OCI-LY3 (cell line): Measurements from ENCODE around the gene MMADHC.

Source experiments
- EZH2phosphoT487 ChIP-seq: fragments of 200-600 bp; shearing (Covaris generic); IDR thresholded peaks from 2 replicates; pipeline ENCODE4 v1.6.1; 2018; ENCODE audit warnings: antibody characterized with exemption, mixed run types, low read depth
- TF ChIP-seq, protein P1 (sequence below): fragments of 200-600, 300-600 bp; sonication (generic); IDR thresholded peaks from 2 replicates; pipeline ENCODE4 v1.5.1; 2014; ENCODE audit warnings: antibody characterized with exemption, low read length, low read depth

DNA sequence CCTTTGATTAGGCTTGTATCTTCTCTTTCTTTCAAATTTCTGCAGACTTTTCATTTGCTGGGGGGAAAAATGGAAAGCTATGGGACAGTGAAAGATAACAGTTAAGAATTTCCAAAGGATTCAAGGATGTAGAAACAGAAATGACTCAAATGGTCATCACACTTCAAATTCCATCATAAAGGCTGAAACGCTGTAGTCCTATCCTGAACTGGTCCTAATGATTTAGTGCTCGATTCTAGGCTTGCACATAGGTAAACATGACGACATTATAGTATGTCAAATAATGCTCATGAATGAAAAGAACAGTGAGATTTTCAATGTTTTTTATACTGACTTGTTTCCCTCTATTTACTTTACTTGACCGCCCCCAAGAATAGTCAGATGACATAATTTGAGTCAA, 15.7 kb upstream of the MMADHC start:
- TF ChIP-seq, protein P1, sequence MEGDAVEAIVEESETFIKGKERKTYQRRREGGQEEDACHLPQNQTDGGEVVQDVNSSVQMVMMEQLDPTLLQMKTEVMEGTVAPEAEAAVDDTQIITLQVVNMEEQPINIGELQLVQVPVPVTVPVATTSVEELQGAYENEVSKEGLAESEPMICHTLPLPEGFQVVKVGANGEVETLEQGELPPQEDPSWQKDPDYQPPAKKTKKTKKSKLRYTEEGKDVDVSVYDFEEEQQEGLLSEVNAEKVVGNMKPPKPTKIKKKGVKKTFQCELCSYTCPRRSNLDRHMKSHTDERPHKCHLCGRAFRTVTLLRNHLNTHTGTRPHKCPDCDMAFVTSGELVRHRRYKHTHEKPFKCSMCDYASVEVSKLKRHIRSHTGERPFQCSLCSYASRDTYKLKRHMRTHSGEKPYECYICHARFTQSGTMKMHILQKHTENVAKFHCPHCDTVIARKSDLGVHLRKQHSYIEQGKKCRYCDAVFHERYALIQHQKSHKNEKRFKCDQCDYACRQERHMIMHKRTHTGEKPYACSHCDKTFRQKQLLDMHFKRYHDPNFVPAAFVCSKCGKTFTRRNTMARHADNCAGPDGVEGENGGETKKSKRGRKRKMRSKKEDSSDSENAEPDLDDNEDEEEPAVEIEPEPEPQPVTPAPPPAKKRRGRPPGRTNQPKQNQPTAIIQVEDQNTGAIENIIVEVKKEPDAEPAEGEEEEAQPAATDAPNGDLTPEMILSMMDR = no peak
- TF ChIP-seq EZH2phosphoT487 = no peak
